Activated T-helper 1 cell treated with Interleukin-2 at 50 U/mL for 16 hours (primary cell): ENCODE measurements around the gene C8G.

Experiments
- DNase-seq: peaks from one replicate; pipeline ENCODE4 v3.0.0-alpha.2; 2020; ENCODE audit warnings: low read depth

The C8G gene

DNA sequence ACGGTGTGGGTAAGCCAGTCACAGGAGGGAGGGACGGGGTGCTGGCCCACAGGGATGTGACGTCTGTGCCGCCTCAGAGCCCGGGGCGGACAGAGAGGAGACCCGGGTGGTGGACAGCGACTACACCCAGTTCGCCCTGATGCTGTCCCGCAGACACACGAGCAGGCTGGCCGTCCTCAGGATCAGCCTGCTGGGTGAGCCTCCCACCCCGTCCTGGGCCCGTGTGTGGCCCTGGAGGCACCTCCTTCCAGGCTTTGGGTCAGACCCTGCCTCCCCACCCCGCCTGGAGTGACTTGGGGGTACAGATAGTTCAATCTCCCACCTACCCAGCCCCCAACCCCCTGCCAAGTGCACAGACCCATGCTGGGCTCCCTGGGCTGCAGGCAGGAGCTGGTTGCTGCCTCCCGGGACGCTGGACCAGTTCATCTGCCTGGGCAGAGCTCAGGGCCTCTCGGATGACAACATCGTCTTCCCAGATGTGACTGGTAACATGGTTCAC lies 8.8 kb downstream of the C8G start:
- no peak for DNase-seq

- DNase-seq: no peak
Observed at GRCh38 chr9:136954270-136955083, 9.4 kb downstream of the C8G start.

DNA sequence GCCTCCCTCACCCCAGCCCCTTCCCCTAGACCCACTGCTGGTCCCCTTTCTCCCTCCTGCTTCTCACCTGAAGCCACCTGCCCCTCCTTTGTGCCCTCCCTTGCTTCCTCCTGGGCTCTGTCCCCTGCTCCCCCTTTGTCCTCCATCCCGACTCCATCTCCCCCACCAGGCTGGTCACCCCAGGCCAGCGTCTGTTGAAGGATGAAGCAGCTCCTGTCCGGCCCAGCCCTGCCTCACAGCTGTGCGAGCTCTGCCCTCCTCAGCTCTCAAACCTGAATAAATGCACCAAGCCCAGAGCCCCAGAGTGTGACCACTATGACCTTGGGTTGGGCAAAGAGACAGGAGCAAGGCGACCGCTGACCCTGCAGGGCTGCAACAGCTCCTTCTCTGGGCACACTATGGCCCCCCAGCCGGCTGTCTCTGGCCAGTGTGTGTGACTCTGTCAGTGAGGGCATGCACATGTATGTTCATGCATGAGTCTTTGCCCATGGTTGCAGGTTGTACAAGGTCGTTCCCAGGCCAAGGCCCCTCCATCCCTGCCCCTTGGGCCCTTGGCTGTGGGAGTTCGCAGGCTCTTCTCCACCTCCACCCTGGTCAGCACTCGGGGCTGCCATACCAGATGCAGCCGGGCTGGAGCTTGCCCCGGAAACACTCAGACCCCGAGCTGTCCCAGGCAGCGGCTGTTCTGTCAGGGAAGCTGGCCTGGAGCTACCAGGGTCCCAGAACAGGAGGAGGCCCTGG lies 10.3 kb downstream of the C8G start:
- no peak for DNase-seq

DNA sequence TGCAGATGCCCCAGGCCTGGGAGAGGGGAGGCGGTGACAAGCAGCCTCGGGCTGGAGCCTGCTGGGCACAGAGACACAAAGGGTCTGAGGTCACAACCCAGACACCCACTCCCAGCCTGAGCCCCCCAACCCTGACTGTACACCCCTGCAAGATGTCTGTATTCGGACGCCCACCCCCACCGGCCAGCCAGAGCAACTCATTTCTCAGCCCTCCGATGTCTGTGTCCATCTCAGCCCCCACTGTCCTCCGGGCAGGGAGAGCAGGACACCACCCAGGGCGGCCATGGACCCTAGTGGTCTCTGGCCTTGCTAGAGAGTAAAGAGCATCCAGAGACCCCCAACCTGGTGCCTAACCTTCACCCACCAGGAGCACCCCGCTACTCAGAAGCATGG lies 10.9 kb downstream of the C8G start:
- DNase-seq: no peak

GRCh38 chr9:136956604-136957003 lies 11.6 kb downstream of the C8G start:
- no peak for DNase-seq

DNA sequence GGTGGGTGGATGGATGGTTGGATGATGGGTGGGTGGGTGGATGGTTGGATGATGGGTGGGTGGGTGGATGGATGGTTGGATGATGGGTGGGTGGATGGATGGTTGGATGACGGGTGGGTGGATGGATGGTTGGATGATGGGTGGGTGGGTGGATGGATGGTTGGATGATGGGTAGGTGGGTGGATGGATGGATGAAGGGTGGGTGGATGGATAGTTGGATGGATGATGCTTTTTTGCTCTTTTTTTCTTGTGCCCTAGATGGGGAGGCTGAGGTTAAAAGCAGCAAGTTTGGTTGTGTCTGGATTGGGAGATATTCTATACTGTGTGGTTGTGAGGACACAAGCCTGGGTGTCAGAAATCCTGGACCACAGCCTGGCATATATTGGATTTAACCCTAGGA lies 12.4 kb downstream of the C8G start:
- no peak for DNase-seq

DNA sequence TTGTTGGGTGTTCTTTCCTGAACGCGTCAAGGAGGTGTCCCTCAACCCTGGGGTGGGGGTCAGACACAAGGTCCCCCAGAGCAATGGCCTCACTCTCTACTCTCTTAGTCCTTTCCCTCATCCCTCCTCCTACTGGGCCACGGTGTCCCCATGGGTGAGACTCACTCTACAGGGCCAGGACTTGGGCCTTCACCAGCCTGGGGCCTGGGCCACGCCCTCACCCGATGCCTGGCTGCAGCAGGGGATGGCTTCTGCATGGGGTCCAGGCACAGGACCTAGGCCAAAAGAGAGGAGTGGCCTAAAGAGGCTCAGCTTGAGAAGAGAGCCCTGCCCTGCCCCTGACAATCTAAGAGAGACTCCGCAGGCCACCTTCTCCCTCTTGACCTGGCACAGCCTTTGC lies 12.9 kb downstream of the C8G start:
- DNase-seq: no peak

DNA sequence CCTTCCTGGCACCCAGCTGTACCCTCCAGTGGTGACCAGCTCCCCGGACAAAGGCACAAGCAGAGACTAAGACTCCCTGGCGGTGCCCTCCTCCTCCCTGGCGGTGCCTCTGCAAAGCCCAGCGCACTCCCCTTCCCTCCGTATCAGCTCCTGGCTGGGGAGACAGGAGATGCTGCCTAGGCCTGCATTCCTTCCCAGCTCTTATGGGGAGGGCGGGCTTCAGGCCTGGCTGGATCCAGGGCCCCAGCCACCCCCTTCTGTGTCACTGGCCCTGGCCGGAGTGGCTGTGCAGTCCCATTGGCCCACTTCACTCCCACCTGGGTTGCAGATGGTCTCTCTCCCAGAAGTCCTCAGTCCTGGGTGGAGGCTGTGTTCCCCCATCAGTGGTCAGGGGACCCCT lies 13.4 kb downstream of the C8G start:
- DNase-seq: no peak

DNA sequence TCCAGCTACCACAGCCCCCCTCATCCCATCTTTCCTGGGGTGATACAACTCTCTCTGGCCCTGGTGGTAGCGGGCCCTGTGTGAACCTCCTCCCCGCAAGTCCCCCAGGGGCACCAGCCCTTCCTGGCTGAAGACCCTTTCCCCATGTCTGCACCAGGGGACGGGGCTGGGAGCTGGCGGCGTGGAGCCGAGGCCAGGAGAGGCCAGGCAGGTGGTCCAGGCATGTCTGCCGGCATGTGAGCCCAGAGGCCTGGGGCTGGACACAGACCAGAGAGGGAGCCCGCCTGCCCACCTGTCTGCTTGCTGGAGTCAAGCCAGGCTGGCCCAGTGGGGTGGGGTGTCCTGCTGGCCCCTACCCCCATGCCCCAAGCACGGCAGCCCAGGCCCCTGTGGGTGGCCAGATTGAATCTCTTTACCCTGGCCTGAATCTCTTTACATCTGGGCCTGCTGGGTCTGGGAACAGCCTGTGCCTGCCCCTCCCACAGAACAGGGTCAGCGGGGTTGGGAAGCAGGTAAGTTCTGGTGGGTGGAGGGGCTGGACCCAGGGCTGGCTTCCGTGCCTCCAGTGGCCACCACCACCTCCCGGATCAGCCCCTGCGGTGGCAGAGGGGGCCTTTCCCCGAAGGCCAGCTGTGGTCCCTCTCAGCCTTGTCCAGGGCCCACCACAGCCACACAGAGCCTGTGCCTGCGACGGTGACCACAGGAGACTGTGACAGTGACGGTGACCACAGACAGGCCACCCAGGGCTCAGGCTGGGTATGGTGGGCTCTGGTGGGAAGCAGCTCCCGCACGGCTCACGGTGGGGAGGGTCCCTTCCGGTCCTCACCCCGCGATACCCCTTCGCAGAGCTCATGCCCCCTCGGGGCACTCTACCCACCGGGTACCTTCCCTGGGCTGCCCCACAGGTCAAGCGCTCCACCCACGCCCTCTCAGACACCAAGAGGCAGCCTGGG lies 14.1 kb downstream of the C8G start:
- DNase-seq: no peak

- no peak for DNase-seq
Observed at GRCh38 chr9:136960212-136960937, 15.3 kb downstream of the C8G start.

DNA sequence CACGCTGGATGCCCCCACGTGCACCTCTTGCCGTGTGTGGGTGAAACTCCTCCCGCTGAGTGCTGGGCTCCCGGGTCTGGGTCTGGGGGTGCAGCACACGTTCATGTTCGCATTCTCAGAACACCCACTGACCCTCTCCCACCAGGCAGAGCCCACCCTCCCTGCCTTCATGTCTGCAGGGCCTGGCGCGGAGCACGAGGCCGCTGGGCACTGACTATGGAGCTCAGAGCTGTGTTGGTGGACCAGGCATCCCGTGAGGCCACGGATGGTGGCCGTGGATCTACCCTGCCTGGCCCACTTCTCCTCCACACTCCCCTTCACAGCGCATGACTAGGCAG lies 15.9 kb downstream of the C8G start:
- DNase-seq: no peak

- DNase-seq: no peak
Observed at GRCh38 chr9:136961279-136962065, 16.4 kb downstream of the C8G start.

DNA sequence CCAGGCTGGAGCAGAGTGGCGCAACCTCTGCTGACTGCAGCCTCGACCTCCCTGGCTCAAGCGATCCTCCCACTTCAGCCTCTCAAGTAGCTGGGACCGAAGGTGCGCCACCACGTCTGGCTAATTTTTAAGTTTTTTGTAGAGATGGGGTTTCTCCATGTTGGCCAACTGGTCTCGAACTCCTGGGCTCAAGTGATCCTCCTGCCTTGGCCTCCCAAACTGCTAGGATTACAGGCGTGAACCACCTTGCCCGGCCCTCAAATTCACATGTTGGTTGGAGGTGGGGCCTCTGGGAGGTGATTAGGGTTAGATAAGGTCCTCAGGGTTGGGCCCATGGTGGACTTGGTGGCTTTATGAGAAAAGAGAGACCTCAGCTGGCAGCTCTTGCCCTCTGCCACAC lies 17.1 kb downstream of the C8G start:
- no peak for DNase-seq

DNA sequence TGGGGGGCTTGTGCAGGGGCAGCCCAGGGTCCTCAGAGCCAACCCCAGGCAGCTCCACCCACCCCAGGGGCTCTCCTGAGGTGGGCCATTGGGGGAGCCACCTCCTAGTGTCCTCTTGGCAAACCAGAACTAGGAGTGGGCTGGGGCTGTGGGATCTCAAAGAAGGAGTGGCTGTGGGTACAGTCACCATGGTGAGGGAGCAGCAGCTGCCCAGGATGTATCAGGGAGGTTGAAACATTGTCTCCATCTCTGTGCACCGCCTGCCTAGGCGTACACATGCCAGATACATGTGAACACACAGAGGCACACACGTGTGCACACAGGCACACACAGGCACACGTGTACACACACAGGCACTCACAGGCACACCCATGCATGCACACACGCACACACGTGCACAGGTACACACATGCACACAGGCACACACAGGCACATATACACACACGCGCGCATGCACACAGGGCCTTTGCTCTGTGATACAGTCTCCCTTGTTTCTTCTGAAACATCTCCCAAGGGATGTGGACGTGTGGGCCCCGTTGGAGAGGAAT lies 17.7 kb downstream of the C8G start:
- no peak for DNase-seq

DNA sequence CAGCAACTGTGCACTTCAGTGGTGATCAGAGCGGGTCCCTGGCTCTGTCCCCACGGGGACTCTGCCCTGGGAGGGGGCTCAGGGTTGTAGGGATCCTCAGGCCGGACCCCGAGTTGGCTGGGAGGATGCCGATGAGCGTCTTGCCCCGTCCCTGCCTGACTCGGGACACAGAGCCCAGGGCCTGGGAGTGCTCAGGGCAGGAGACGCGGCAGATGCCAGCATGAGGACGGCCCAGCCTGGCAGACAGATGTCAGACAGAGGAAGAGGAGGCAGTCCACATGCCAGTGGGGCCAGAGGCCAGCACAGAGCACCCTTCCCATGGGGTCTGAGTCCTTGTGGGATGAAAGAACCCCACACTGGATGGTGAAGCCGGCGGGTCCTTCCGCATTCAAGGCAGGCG lies 18.3 kb downstream of the C8G start:
- DNase-seq: no peak

- no peak for DNase-seq
Observed at GRCh38 chr9:136963751-136964150, 18.7 kb downstream of the C8G start.

- no peak for DNase-seq
Observed at GRCh38 chr9:136964171-136964689, 19.2 kb downstream of the C8G start.

DNA sequence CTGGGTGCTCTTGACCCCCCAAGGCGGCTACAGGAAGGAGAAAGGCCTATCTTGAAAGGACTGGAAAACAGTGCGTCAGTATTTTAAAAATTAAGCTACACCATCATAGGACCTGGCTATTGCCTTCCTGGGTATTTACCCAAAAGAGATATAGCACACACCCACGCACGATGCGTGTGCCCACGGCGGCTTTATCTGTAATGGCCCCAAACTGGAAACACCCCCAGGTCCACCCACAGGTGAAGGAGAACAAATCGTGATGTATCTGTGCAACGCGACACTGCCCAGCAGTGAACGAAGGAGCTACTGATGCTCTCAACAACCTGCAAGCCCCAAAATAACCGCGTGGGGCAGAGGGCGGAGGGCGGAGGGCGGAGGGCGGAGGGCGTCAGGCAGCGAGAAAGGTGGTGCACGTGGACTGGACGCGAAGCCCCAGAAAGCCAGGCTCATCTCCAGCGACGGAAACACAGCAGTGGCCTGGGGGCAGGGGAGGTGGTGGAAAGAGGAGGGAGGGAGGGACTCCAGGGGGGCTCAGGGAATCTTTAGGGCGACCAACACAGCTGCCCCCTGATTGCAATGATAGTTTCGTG lies 19.9 kb downstream of the C8G start:
- DNase-seq: no peak

DNA sequence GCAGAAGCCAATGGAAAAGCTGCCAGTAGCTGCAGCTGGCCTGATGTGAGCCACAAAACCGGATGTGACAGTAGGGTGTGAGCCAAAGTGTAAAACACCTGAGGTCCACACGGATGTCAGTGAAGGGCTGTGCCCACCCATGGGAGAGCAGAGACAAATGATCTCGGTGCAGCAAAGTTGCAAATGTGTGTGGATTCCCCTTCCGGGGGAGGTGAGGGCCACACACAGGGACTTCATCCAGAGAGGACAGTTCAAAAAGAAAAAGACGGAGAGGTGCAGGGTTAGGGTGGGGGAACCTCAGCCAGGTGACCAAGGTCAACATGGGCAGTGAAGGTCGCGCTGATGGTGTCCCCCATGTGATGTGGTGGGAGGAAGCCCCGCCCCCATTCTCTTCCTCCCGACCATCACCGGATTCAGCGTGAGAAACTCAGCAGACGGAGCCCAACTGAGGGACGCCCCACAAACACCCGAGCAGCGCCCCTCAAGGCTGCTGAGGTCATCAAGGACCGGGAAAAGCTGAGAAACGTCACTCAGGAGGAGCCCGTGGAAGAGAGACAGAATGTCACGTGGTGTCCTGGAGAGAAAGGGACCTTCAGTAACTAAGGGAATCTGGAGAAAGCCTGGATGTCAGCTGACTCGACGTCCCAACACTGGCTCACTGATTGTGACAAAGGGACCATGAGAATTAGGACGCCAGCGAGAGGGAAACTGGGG lies 20.9 kb downstream of the C8G start:
- no peak for DNase-seq
